Lung (tissue), 12 donors: ENCODE measurements around the gene ID2. TPM values are rescaled to one million over a fixed set of nuclear protein-coding genes. Genes with fewer than 3 reads are reported as not detected.

ENCODE experiments used
- ATAC-seq: fragments of 200-7000 bp; cut with Tn5 transposase; one replicate; pipeline ENCODE4 v1.9.1; 2020; ENCODE audit warnings: moderate number of reproducible peaks; ENCODE audit not compliant: insufficient read depth, low FRiP score
- DNase-seq, 3 donors: peaks; one replicate each; pipeline ENCODE4 v3.0.0-alpha.2; 2013 to 2017
- H3K27ac ChIP-seq, 2 donors: one replicate each; pipeline ENCODE4 v1.5.1; 2013; ENCODE audit warnings: mild to moderate bottlenecking in 2 of 2, moderate library complexity in 2 of 2, control low read depth in 1 of 2, inconsistent platforms in 1 of 2, low read depth in 1 of 2, low read length in 1 of 2
- H3K27me3 ChIP-seq, 3 donors: one replicate each; pipeline ENCODE4 v1.5.1; 2013; ENCODE audit warnings: low read length in 2 of 3; ENCODE audit not compliant: control insufficient read depth in 3 of 3, insufficient read depth in 3 of 3
- H3K36me3 ChIP-seq, 4 donors: one replicate each; pipeline ENCODE4 v1.5.1; 2013; ENCODE audit warnings: low read length in 4 of 4, mild to moderate bottlenecking in 1 of 4, moderate library complexity in 1 of 4; ENCODE audit not compliant: control insufficient read depth in 4 of 4, insufficient read depth in 4 of 4
- H3K4me1 ChIP-seq, 5 donors: one replicate each; pipeline ENCODE4 v1.5.1; 2013; ENCODE audit warnings: low read length in 5 of 5, mild to moderate bottlenecking in 2 of 5, moderate library complexity in 1 of 5; ENCODE audit not compliant: control insufficient read depth in 5 of 5, insufficient read depth in 5 of 5
- H3K4me3 ChIP-seq: one replicate; pipeline ENCODE4 v1.5.1; 2013; ENCODE audit warnings: mild to moderate bottlenecking, control low read depth, moderate library complexity
- H3K9ac ChIP-seq, 2 donors: one replicate each; pipeline ENCODE4 v1.5.1; 2013; ENCODE audit warnings: low read length in 2 of 2, control low read depth in 1 of 2; ENCODE audit not compliant: insufficient read depth in 1 of 2
- H3K9me3 ChIP-seq, 4 donors: one replicate each; pipeline ENCODE4 v1.5.1; 2013; ENCODE audit warnings: low read length in 3 of 4, mild to moderate bottlenecking in 1 of 4, moderate library complexity in 1 of 4; ENCODE audit not compliant: control insufficient read depth in 4 of 4, insufficient read depth in 3 of 4
- CTCF ChIP-seq: IDR thresholded peaks from 2 replicates; pipeline ENCODE4 v1.5.1; 2012; ENCODE audit warnings: mild to moderate bottlenecking; ENCODE audit errors: control extremely low read depth, extremely low read depth
- WGBS, 2 donors: extraction: QIAGEN DNeasy Blood & Tissue Kit; methylation state at CpG; one replicate each; pipeline ENCODE4 v1.1.7; 2013; 5-methylcytosine and 5-hydroxymethylcytosine counted together
- polyA plus RNA-seq, 2 donors: library from polyadenylated mRNA; stranded (reverse); fragments of 200-250 nt; gene quantifications; one replicate each; pipeline ENCODE4 v1.2.1, GENCODE V29; 2013
- total RNA-seq, 2 donors: library from RNA; depleted of rRNA in 1 of 2; stranded (reverse); fragments of >200 nt in 1 of 2; gene quantifications; one replicate each; pipeline ENCODE4 v1.2.1, GENCODE V29; 2014 to 2021
- donor health status: control.
- donor health status: control.
- donor health status: Bipolar disorder and iron deficiency.
- donor health status: healthy.
- donor health status: DM: yes; HTN: yes; CAD: no.

The ID2 gene
- total and polyA plus RNA-seq, 4 donors: 67.9 to 227 (median 133) TPM

GRCh38 chr2:8720741-8721140 is 38.9 kb downstream of the ID2 start:
- no peak for TF ChIP-seq CTCF
- Histone ChIP-seq H3K4me3 (no peak overlapping the region), H3K27me3 (no peaks in the 10 kb centered on the region), H3K9ac (no peak overlapping the region), H3K4me1 (no peaks in the 10 kb centered on the region), H3K27ac (no peak overlapping the region), H3K9me3 (peaks cover 0 to 2% (median 0%) of the 10 kb centered on the region in 4 donors), H3K36me3 (no peaks in the 10 kb centered on the region)
- DNase-seq (no peak), ATAC-seq (no peak)
- WGBS, 2 donors: 63 to 73% methylated on average over 3 of the region's 3 CpGs

- Histone ChIP-seq H3K4me1 (no peaks in the 10 kb centered on the region), H3K27ac (no peak overlapping the region), H3K36me3 (peaks cover 0 to under 1% (median 0%) of the 10 kb centered on the region in 4 donors), H3K27me3 (no peaks in the 10 kb centered on the region), H3K9me3 (peaks cover 0 to 2% (median 0%) of the 10 kb centered on the region in 4 donors), H3K4me3 (no peak overlapping the region), H3K9ac (no peak overlapping the region)
- DNase-seq (no peak), ATAC-seq (no peak)
- 93 to 95% methylated on average over 3 of the region's 3 CpGs for WGBS, 2 donors
- no peak for TF ChIP-seq CTCF
Observed at GRCh38 chr2:8721410-8721809, 39.6 kb downstream of the ID2 start.

GRCh38 chr2:8722986-8723385 is 41.1 kb downstream of the ID2 start:
- no peak for DNase-seq

More at GRCh38 chr2:8722986-8723385, 41.1 kb downstream of the ID2 start:
- 91 to 94% methylated on average over 10 of the region's 10 CpGs for WGBS, 2 donors
- H3K27ac ChIP-seq: no peak overlapping the region
- H3K9me3 ChIP-seq: peaks cover 0 to 2% (median 0%) of the 10 kb centered on the region in 4 donors
- no peak overlapping the region for H3K9ac ChIP-seq
- no peaks in the 10 kb centered on the region for H3K4me1 ChIP-seq
- peaks cover 0 to 4% (median under 1%) of the 10 kb centered on the region in 4 donors for H3K36me3 ChIP-seq
- H3K4me3 ChIP-seq: no peak overlapping the region
- no peak for TF ChIP-seq CTCF
- no peak for ATAC-seq
- no peaks in the 10 kb centered on the region for H3K27me3 ChIP-seq
